Small intestine (tissue), 7 donors: Measurements from ENCODE around the gene B4GALNT4. TPM values are rescaled to one million over a fixed set of nuclear protein-coding genes. Genes with fewer than 3 reads are reported as not detected.
"Not testable (repeated sequence)": the region's sequence is repeated elsewhere in the genome, so short reads cannot be mapped to it uniquely, and the experiment has no call there.

Source experiments
- DNase-seq, 2 donors: peaks; one replicate each; pipeline versions ENCODE4 v3.0.0 to v3.0.0-alpha.2; 2013
- FAIRE-seq: peaks from 2 replicates; lab custom pipeline; 2012; peaks lifted over from hg19 to GRCh38; lab: Jason Lieb, UNC
- H3K27ac ChIP-seq, 3 donors: one replicate each; pipeline ENCODE4 v1.5.1; 2013; ENCODE audit warnings: low read length in 2 of 3, mild to moderate bottlenecking in 2 of 3, control low read depth in 1 of 3, inconsistent platforms in 1 of 3, low read depth in 1 of 3, moderate library complexity in 1 of 3
- H3K27me3 ChIP-seq, 3 donors: one replicate each; pipeline ENCODE4 v1.6.1; 2013; ENCODE audit warnings: low read length in 3 of 3, inconsistent platforms in 1 of 3; ENCODE audit not compliant: control insufficient read depth in 3 of 3, insufficient read depth in 3 of 3
- H3K36me3 ChIP-seq, 3 donors: one replicate each; pipeline ENCODE4 v1.6.1; 2013; ENCODE audit warnings: low read length in 3 of 3, inconsistent platforms in 1 of 3, low read depth in 1 of 3, mild to moderate bottlenecking in 1 of 3, moderate library complexity in 1 of 3; ENCODE audit not compliant: control insufficient read depth in 3 of 3, insufficient read depth in 2 of 3
- H3K4me1 ChIP-seq, 3 donors: one replicate each; pipeline ENCODE4 v1.6.1; 2013; ENCODE audit warnings: low read length in 2 of 3, inconsistent platforms in 1 of 3, low read depth in 1 of 3, mild to moderate bottlenecking in 1 of 3, moderate library complexity in 1 of 3; ENCODE audit not compliant: control insufficient read depth in 3 of 3, insufficient read depth in 2 of 3
- H3K4me3 ChIP-seq, 3 donors: one replicate each; pipeline ENCODE4 v1.5.1; 2013; ENCODE audit warnings: low read length in 3 of 3, control low read depth in 1 of 3, inconsistent platforms in 1 of 3, low read depth in 1 of 3, mild to moderate bottlenecking in 1 of 3, moderate library complexity in 1 of 3
- H3K9me3 ChIP-seq, 2 donors: one replicate each; pipeline ENCODE4 v1.6.1; 2013; ENCODE audit warnings: low read depth in 1 of 2, low read length in 1 of 2; ENCODE audit not compliant: control insufficient read depth in 2 of 2, insufficient read depth in 1 of 2
- WGBS, 3 donors: extraction: QIAGEN DNeasy Blood & Tissue Kit; methylation state at CpG; one replicate each; pipeline ENCODE4 v1.1.7; 2013; 5-methylcytosine and 5-hydroxymethylcytosine counted together
- polyA plus RNA-seq, 4 donors: library from polyadenylated mRNA; stranded (reverse) in 3 of 4; unstranded in 1 of 4; fragments of 200-250 nt in 3 of 4; fragments of 120-200 nt in 1 of 4; gene quantifications; one replicate each; pipeline versions ENCODE4 v1.2.1 to v1.2.3, GENCODE V29; 2013
- donor health status: healthy with polysubstance abuse.
- donor health status: control.
- donor health status: control.
- donor health status: Bipolar disorder and iron deficiency.
- donor health status: healthy.

The B4GALNT4 gene
- polyA plus RNA-seq, 4 donors: 4.5 to 23.8 (median 7.5) TPM

DNA sequence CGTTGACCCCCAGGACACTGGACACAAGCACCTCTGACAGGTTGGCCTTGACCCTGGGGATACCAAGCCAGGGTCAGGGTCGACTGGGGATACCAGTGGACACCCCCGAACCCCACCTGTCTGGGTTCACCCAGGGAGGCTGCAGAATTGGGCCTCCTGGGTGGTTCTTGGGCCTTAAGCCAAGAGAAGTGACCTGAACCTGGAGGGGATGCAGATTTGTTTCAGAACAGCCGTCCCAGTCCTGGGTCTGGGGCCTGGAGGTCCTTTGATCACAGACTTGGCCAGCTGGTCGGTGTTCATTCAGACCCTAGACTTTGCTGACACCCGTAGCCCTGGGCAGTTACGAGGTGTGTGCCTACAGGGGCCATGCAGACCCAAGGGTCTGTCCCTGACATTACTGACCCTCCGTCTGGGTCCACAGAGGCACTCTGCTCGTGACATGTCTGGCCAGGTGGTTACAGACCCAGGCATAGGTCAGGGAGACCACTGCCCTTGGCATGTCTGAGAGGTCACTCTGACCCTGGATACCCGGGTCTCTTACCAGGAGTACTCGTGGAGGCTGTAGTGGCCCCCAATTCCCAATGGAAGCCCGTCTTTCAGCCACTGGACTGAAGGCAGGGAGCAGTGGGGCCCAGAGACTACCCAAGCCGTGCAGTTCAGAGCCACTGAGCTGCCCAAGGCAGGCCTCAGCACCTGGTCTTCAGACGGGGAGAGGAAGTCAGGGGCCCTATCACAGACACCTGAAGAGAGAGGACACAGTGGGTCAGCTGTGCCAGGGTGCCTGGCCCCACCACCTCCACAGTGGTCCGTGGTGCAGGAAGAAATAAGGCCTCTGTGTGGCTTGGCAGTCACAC lies 39.1 kb downstream of the B4GALNT4 start:
- H3K27me3 ChIP-seq: no peaks in the 10 kb centered on the region
- DNase-seq: no peak
- H3K27ac ChIP-seq: no peak overlapping the region
- H3K36me3 ChIP-seq: peaks cover 0 to 68% (median 5%) of the 10 kb centered on the region in 3 donors
- no peak overlapping the region for H3K4me3 ChIP-seq
- FAIRE-seq: no peak
- H3K4me1 ChIP-seq: peaks cover 0 to 16% (median 3%) of the 10 kb centered on the region in 3 donors
- no peaks in the 10 kb centered on the region for H3K9me3 ChIP-seq
- 80 to 86% (median 81%) methylated on average over 15 of the region's 15 CpGs for WGBS, 3 donors

DNA sequence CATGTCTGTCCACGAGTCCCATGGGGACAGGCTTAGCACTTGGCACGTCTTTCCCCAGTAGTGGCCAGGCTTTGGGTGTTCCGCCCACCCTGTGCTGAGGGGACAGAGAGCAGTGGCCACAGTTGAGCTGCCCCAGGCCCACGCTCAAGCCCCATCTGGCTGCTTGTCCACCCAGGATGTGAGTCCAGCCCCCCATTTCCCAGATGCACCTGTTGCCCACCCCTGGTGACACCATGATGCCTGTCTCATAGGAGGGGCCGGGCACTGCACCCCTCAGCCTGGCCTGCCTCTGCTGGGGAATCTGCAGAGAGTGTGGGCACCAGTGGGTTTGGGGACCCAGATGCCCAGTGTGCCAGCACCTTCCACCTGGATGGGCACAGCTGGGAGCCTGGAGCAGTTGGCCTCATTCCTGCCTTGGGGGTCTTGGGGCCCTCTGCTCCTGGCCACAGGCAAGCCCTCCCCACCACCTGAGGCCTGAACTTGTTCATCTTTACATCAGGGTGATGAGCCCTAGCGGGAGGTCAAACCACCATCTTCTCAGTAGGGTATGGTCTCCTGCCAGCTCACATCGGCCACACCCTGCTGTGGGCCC lies 39.8 kb downstream of the B4GALNT4 start:
- Histone ChIP-seq H3K9me3 (no peaks in the 10 kb centered on the region), H3K27me3 (no peaks in the 10 kb centered on the region), H3K36me3 (peaks cover 0 to 60% (median 2%) of the 10 kb centered on the region in 3 donors), H3K27ac (no peak overlapping the region), H3K4me1 (peaks cover 0 to 16% (median 3%) of the 10 kb centered on the region in 3 donors), H3K4me3 (no peak overlapping the region)
- WGBS, 3 donors: 78 to 89% (median 85%) methylated on average over 7 of the region's 7 CpGs
- no peak for DNase-seq
- FAIRE-seq: no peak

DNA sequence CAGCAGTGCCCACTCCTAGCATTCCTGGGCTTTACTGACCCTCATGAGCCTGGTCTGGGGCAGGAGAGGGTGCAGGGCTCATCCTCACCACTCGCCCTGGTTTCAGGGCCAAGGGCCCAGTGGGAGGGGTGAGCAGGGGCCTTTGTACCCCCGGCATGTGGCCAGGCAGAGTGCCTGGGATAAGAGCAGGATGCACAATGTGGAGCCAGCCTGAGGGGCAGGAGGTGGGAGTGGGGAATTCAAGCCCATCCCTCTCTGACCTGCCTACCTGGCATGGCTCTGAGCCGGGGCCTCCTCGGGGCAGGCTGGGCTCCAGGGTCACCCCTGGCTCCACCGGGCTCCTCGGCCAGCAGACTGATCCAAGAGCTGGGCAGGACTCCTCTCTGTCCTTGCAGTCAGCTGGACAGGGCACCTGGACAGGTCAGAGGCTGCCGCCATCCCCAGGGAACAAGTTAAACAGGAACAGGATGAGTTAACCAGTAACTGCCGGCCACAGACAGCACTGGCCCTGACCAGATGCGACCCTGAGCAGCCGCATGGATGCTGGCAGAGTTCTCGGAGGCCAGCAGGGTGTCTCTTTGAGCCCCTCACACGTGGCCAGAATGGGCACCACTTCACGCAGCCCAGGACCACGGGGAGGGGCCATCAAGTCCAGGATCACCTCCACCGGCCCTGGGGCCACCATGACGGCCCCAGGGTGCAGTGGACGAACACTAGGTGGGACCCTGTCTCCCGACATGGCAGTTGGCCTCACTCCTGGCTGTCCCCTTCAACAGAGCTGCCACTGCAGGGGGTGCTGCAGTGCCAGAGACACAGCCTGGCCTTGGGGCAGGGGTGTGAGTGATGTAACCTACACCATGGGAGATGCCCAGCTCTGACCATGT lies 40.5 kb downstream of the B4GALNT4 start:
- H3K4me3 ChIP-seq: no peak overlapping the region
- FAIRE-seq: no peak
- H3K36me3 ChIP-seq: peaks cover 0 to 53% (median 0%) of the 10 kb centered on the region in 3 donors

DNA sequence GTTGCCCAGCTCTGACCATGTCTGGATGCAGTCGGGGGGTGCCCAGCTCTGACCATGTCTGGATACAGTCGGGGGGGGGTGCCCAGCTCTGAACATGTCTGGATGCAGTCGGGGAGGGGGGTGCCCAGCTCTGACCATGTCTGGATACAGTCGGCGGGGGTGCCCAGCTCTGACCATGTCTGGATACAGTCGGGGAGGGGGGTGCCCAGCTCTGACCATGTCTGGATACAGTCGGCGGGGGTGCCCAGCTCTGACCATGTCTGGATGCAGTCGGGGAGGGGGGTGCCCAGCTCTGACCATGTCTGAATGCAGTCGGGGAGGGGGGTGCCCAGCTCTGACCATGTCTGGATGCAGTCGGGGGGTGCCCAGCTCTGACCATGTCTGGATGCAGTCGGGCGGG lies 41.4 kb downstream of the B4GALNT4 start:
- Histone ChIP-seq H3K4me1 (peaks cover 0 to 32% (median 3%) of the 10 kb centered on the region in 3 donors), H3K36me3 (peaks cover 0 to 45% (median 0%) of the 10 kb centered on the region in 3 donors)
- FAIRE-seq, H3K4me3 ChIP-seq, DNase-seq, H3K27me3 ChIP-seq, H3K27ac ChIP-seq, H3K9me3 ChIP-seq: not testable (repeated sequence)
- WGBS, 3 donors: 88 to 91% (median 88%) methylated on average over 12 to 13 of the region's 13 CpGs

More for the DNA sequence above, 40.5 kb downstream of the B4GALNT4 start:
- no peaks in the 10 kb centered on the region for H3K9me3 ChIP-seq
- no peaks in the 10 kb centered on the region for H3K27me3 ChIP-seq
- WGBS, 3 donors: 70 to 75% (median 74%) methylated on average over 18 of the region's 18 CpGs
- peaks cover 0 to 23% (median 3%) of the 10 kb centered on the region in 3 donors for H3K4me1 ChIP-seq
- no peak overlapping the region for H3K27ac ChIP-seq
- DNase-seq: no peak

DNA sequence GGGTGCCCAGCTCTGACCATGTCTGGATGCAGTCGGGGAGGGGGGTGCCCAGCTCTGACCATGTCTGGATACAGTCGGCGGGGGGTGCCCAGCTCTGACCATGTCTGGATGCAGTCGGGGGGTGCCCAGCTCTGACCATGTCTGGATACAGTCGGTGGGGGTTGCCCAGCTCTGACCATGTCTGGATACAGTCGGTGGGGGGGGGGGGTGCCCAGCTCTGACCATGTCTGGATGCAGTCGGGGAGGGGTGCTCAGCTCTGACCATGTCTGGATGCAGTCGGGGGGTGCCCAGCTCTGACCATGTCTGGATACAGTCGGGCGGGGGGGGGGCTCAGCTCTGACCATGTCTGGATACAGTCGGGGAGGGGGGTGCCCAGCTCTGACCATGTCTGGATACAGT lies 42.2 kb downstream of the B4GALNT4 start:
- not testable (repeated sequence) for DNase-seq, FAIRE-seq

DNA sequence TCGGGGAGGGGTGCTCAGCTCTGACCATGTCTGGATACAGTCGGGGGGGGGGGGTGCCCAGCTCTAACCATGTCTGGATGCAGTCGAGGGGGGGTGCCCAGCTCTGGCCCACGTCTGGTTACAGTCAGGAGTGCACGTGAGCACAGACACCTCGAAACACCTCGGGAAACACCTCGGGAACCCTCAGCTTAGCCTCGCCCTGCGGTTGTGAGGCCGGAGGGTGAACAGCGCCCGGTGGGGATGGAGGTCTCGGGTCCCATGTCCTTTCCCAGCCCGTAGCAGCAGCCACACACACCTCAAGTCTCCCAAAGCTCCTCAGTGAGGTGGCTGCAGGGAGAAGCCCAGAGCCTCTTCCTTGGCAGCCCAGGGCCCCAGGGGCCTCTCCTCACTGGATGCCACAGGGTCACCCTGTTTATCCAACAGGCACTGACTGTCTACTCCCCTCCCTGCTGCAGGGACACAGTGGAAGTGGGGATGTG lies 43.4 kb downstream of the B4GALNT4 start:
- DNase-seq (no peak), FAIRE-seq (no peak)
- Histone ChIP-seq H3K27ac (peak overlapping the region in 1 of 3 donors; percentile 1), H3K9me3 (no peaks in the 10 kb centered on the region), H3K4me1 (peaks cover 0 to 27% (median 0%) of the 10 kb centered on the region in 3 donors), H3K4me3 (no peak overlapping the region), H3K36me3 (peaks cover 0 to 40% (median 0%) of the 10 kb centered on the region in 3 donors), H3K27me3 (peaks cover 0 to 3% (median 0%) of the 10 kb centered on the region in 3 donors)
- WGBS, 3 donors: 76 to 83% (median 77%) methylated on average over 8 to 15 of the region's 15 CpGs

More for the DNA sequence above, 42.2 kb downstream of the B4GALNT4 start:
- H3K9me3 ChIP-seq, H3K27ac ChIP-seq, H3K27me3 ChIP-seq, H3K4me3 ChIP-seq: not testable (repeated sequence)
- WGBS, 3 donors: 76 to 84% (median 83%) methylated on average over 7 to 11 of the region's 11 CpGs
- Histone ChIP-seq H3K4me1 (peaks cover 0 to 29% (median 3%) of the 10 kb centered on the region in 3 donors), H3K36me3 (peaks cover 0 to 42% (median 0%) of the 10 kb centered on the region in 3 donors)

DNA sequence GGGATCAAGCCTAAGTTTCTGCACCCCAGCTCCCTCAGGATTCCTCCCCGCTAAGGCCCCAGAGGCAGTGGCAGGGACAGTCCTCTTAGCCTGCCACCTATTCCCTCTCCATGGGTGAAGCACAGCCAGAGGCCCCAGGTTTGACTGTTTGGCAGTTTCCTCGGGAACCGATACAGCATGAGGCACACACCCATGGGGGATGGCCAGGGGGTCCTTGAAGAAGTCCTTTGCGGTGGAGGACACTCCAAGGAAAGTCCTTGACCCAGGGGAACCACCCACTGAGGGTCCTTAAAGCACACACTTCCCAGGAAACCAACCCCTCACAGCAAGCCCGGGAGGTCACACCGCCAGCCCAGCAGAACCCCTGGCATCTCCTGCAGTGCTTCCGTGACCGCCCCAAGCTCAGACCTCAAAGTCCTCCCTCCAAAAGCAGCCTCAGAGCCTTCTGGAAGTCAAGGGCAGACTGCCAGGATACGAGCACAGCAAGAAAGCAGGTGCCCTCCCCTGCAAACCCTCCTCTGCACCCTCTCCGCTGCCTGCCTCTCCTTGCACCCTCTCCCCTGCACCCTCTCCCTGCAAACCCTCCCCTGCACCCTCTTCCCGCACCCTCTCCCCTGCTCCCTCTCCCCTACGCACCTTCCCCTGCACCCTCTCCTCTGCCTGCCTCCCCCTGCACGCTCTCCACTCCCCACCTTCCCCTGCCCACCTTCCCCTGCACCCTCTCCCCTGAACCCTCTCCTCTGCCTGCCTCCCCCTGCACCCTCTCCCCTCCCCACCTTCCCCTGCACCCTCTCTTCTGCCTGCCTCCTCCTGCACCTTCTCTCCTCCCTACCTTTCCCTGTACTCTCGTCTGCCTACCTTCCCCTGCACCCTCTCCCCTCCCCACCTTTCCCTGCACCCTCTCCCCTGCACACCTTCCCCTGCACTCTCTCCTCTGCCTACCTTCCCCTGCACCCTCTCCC lies 44.1 kb downstream of the B4GALNT4 start:
- no peak overlapping the region for H3K4me3 ChIP-seq
- H3K27me3 ChIP-seq: peaks cover 0 to 7% (median 0%) of the 10 kb centered on the region in 3 donors
- FAIRE-seq (no peak), DNase-seq (peak in 1 of 2 donors; percentile 45)
- 25 to 40% (median 38%) methylated on average over 12 to 13 of the region's 14 CpGs for WGBS, 3 donors
- no peaks in the 10 kb centered on the region for H3K9me3 ChIP-seq
- peaks cover 0 to 30% (median 0%) of the 10 kb centered on the region in 3 donors for H3K4me1 ChIP-seq
- H3K36me3 ChIP-seq: peaks cover 0 to 40% (median 0%) of the 10 kb centered on the region in 3 donors
- peak overlapping the region in 1 of 3 donors; percentile 1 for H3K27ac ChIP-seq
